ENCODE data around the gene PHLDA1.
"Not testable (repeated sequence)": the region's sequence is repeated elsewhere in the genome, so short reads cannot be mapped to it uniquely, and the experiment has no call there.

Gene PHLDA1

DNA sequence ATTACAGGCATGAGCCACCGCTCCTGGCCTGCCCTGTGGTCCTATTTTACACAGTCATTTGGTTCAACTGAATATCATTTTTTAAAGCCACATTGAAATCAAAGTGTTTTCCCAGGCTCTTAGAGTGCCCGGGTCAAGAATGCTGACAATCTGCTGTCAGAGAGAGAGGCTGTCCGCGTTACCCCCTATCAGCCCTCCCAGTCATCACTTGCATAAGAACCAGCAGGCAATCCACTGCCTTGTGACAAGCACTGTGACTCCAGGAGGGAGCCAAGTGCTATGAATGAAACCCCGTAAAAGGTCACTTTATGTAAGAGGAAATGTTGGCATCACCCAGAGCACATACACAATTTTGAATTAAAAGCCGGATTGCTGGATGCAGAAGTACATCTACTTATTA lies 13.5 kb downstream of the PHLDA1 start:
- DNase-seq = no peak

DNA sequence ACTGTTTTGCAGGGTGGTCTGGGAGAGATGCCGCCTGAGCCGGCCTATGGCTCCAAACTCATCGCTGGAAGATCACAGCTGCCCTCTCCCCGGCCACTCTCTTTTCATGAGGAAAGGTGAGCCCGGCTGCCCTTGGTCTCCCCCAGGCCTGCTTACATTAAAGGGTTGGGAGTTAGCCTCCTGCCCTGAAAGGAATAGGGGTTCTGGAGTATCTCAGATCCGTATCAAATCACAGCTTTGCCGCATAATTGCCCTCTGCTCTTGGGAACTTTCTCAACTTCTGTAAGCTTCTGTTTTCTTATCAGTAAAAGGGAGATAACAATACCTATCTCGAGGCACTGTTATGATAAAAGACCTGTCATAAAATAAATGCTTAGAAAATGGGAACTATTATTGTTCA lies 17.6 kb downstream of the PHLDA1 start:
- no peak for DNase-seq

DNA sequence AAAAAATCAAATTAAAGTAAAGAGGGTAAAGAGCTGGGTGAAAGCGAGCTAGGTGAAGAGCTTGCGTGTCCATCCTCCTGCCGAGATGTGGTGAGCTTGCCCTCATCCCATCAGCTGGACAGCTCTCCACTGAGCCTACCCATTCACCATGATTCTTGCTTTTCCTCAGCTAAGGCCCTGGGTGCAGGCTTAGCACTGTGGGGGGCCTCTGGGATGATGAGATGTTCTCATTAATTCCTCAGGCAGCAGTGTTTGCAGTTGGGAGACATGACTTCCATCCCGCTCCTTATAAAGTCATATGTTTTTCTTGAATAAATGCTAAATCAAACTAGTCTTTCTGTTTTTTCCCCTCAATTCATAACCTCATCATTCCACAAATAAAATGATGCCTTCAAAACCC lies 18.0 kb downstream of the PHLDA1 start:
- DNase-seq = no peak

DNA sequence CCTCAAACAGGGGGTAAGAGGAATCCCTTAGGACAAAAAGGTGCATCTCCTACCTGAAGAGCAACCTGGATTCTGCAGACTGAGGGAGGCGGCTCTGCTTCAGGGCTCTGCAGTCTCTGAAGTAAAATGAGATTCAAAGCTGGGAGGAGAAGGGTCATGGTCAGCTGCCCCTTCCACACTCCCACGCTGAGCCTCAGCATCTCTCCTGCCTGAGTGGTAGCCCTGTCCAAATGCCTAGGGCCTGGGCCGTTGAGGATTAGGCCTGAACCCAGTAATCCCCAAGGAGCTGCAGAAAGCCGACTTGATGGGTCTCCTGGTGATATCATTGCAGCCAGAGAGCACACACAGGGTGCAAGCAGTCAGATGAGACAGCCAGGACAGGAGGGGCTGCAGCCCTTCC lies 18.9 kb downstream of the PHLDA1 start:
- DNase-seq = no peak

DNA sequence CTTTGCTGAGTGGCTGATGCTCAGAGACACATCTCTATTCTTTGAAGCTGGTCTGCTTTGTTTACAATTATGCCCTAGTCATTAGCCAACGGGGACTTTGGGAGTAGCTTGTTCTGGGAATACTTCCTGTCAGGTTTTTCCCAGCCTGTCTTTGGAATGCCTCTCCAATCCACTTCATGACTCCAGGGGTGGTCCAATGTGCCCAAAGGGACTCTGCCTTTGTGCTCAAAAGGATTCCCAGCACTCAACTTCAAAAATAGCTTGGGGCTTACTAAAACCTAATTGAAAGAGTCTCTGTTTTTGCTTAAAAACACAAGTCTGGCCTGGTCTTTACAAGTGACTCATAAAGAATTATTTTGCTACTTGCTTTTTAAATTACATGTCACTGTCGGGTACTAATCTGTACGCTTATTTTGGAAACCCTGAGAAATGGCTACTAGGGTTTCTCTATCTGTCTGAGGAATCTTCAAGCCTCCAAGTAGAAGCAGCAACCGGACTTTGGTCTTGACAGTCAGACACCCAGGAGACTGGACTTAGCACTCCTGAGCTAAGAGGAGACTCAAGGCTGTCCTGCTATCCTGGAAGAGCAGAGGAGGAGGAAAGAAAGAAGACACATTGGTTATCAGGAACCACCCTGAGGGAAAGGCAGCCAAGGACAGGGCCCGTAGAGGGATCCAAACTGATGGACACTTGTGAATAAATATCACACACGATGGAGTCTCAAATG lies 20.7 kb downstream of the PHLDA1 start:
- no peak for DNase-seq

DNA sequence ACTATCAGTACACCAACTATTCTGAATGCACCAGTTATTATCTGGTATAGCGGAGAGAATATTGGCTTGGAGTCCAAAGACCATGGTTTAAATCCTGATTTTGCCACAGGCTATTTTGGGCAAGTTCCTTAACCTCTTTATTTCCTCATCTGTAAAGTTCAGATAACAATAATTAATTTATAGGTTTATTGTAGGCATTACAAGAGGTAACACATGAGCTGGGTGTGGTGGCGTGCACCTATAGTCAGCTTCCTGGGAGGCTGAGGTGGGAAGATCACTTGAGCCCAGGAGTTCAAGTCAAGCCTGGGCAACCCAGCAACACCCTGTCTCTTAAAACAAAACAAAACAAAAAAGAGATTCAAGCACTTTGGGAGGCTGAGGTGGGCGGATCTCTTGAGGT lies 23.1 kb downstream of the PHLDA1 start:
- DNase-seq = no peak

DNA sequence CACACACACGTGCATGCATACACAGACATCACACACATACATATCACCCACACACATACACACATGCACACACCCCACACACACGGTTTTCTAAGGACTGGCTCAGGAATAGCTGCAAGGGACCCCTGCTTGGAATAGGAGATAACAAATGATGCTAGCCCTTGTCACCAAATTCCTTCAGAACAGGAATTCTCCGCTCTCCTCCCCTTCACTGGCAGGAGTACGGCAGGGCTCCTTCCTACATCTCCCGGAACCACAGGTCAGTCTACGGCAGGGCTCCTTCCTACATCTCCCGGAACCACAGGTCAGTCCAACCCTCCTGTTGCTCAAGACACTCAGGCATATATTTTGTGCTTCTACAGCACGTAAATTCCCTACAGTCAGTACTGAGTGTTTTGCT lies 23.9 kb downstream of the PHLDA1 start:
- no peak for DNase-seq

DNA sequence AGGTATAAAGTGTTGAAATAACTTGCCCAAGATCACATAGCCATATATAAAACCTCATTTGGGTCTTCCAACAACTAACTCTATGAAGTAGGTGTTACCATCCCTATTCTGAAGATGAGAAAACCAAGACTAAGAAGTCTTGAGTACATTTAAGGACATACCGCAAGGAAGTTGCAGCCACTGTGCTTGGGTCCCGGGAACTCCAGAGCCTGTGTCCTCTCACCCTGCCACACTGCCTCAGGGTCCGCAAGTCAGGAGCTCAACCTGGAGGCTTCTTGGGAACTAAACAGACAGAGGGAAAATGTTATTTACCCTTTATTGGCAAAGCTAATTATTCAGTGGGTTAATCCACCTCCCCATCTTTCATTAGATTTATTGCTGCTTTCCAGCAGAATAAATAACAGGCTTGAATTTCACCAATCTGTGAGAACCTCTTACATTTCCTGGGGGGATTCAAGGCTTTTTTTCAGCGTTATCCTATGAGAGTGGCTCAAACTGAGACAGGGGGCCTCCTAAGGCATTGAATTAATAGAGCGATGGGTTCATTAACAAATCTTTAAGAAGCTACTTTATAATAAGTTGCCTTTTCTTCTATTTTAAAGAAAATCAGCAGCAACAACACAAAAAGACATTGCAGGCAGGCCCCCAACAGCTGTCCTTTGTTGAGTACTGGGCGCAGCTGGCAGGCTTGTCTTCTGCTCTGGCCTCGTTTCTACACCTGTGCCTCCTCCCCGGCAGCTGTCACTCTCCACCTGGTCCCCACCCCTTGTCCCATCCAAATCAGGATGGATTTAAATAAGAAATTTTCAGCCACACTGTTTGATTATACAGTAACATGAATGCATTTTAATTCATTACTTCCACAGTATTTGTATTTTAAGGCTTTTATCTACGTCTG lies 25.3 kb downstream of the PHLDA1 start:
- no peak for DNase-seq

DNA sequence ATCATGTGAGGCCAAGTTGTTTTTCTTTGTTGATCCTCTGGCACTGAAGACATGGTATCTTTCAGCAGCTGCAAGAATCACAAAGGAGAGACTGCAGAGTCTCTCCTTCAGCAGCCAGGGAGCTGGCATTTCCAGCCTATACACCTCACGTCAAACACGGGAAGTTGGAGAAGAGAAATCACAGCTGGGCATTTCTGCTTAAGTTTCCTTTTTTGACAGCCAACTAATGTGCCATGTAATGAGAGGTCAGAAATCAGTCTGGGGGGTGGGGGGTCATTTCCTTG lies 28.3 kb downstream of the PHLDA1 start:
- no peak for DNase-seq

DNA sequence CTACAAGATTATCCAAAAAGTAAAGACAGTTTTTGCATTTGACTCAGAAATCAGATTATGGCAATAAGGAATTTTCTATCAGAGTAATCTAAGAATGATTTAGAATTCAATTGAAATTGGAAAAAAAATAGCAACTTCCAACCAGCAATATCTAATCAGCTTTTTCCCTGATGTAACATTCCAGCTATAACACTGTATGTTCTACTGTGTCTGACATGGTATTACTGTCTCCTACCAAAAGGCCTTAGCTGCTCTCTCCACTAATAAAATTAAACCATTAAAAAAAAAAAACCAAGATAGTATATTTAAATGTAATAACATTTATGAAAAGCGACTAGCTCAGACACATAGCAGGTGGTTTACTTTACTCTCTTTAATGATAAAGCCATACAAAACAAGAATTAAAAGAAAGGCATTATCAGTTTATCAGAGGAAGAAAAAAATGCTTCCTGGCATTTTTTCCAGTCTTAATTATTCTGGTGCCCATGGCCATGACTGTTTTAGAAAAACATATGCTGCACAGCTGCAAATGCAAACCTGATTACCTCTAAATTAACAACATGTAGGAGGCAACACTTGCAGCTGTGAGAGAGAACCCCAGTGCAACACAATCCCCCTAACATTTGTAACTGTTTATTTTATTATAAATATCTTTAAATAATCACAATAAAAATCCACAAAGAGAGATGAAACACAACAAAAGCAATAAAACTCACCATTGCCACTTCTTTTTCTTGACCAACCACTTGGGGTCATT lies 28.8 kb downstream of the PHLDA1 start:
- DNase-seq = no peak

DNA sequence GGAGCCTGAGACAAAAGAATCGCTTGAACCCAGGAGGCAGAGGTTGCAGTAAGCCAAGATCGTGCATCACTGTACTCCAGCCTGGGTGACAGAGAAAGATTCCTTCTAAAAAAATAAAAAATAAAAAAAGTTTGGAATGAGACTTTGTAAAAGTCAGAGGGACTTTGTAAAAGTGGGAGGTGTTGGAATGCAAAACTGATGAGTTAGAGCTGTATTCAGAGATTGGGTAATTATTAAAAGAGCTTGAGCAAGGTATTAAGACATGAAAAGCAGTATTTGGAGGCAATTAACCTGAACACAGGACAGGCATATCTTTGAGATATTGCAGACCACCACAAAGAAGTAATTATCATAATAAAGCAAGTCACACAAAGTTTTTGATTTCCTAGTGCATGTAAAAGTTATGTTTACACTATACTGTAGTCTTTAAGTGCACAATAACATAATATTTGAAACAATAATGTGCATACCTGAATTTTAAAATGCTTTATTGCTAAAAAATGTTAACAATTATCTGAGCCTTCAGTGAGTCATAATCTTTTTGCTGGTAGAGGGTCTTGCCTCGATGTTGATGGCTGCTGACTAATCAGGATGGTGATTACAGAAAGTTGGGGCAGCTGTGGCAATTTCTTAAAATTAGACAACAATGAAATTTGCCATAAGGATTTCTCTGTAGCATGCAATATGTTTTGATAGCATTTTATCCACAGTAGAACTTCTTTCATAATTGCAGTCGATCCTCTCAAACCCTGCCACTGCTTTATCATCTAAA lies 33.1 kb downstream of the PHLDA1 start:
- no peak for DNase-seq

DNA sequence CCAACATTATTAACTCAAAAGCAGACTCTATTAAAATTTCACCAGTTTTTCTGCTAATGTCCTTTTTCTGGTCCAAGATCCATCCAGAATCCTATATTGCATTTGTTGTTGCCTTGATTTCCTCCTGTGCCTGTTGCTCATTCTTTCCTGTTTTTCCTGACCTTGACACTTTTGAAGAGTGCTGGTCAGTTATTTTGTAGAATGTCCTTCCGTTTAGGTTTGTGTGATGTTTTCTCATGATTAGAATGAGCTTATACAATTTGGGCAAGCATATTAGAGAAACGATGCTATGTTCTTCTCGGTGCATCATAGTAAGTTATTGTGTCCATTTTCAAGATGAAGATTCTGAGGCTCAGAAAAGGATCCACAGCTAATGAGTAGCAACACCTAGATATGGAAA lies 33.9 kb downstream of the PHLDA1 start:
- DNase-seq = no peak

DNA sequence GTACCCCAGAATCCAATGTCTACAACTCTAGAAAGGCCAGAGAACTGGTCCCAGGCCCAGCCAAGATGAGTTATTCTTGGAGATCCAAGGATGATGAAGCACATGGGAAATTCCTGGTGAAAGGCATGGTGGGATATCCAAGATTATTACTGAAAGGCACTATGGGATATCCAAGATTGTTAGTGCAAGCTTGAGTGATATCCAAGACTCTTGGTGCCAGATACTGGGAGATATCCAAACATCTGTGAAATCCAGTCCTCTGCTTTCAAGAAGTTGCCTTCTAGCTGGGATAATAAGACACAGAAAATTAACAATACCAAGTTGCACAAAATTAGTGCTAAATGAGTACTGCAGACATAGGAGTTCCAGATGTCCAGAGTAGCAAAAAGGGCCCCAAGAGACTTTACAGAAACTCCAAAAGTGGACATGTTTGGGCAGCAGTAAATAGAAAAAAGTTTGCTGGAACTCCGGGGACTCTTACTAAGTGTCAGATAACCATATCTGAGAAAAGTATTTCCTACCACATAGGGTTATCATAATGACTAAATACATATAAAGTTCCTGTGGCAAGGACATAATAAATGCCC lies 34.6 kb downstream of the PHLDA1 start:
- DNase-seq = no peak

DNA sequence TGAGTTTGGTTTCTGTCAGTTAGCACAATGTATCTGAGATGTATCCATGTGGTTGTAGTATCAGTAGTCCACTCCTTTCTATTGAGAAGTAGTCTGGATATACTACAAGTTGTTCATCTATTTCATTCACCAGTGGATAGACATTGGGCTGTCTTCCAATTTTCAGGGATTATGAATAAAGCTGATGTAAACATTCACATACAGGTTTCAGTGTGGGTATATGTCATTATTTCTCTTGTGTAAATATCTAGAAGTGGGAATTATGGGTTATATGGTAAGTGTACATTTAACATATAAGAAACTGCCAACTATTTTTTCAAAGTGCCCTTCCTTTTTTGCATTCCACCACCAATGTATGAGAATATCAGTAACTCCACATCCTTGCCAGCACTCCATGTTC lies 35.9 kb downstream of the PHLDA1 start:
- DNase-seq = no peak

DNA sequence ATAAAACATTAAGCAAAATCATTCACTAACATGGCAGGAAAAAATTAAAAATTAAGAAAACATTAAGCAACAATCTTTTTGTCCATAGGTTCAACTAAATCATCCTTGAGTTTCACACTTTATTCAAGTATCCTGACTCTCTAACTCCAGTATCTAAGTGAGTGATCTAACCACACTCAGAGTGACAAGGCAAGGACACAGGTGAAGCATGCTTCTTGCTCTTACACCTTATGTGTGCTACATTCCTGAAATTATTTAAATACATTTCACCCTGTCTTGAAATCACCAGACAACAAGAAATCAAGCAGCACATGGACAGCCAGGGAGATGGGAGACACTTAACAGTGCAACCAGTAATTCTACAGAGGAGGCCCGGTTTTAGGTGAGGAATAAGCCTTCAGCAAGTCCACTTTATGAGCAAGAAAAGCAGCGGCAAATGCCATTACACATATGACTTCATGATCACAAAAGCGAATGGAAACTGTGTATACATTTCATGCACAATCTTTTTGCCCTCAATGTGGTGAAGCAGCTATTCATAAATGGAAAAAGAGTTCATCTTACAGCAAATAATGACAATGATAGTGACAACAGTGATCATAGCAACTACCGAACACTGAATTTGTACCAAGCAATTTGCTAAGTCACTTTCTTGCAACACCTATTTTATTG lies 37.4 kb downstream of the PHLDA1 start:
- peak; percentile 46 to 63 for DNase-seq

DNA sequence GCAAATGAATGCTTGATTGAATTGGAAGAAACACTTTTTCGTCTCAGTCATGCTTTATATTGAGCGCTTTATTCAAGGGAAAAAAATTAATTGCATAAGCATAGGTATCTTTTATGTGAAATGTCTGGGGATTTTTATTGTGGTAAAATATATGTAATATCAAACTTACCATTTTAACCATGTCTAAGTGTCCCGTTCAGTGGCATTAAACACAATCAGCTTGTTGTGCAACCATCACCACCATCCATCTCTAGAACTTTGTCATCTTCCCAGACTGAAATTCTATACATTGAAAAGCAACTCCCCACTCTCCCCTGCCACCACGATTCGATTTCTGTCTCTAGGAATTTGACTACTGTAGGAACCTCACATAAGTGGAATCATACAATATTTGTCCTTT lies 39.8 kb downstream of the PHLDA1 start:
- no peak for DNase-seq

DNA sequence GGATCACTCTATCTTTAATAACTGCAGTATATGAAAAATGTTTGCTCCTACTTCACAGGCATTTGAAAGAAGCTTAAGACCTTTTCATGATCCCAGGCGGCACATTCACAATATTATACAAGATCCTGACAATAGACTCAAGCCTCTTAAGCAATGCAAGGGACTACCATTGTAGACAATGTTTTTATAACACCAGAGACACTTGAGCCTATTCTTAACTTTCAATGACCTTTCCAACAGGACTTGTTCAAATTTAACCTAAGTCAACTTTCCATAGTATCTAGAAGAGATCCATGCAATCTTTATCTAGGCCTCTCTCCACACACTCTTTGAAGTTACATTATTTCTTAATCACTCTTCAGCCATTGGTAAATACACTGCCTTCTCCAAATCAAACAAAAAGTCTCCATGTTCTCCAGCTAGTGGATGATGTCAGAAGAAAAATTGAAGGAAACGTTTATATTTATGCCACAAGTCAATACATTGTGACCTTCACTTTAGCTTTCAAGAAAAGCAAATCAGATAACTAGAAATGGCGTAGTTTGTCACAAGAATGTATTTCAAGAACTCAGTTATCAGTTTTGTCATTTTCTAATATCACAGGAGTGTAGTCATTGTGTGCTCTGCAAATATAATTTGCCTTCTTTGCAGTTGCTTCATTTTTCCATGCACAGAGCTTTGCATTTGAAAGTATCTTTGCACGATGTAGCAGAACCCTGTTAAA lies 41.2 kb downstream of the PHLDA1 start:
- no peak for DNase-seq

DNA sequence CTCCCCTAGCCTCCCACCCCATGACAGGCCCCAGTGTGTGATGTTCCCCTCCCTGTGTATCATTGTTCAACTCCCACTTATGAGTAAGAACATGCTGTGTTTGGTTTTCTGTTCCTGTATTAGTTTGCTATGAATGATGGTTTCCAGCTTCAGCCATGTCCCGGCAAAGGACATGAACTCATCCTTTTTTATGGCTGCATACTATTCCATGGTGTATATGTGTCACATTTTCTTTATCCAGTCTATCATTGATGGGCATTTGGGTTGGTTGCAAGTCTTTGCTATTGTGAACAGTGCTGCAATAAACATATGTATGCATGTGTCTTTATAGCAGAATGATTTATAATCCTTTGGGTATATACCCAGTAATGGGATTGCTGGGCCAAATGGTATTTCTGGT lies 43.9 kb downstream of the PHLDA1 start:
- DNase-seq = not testable (repeated sequence)

DNA sequence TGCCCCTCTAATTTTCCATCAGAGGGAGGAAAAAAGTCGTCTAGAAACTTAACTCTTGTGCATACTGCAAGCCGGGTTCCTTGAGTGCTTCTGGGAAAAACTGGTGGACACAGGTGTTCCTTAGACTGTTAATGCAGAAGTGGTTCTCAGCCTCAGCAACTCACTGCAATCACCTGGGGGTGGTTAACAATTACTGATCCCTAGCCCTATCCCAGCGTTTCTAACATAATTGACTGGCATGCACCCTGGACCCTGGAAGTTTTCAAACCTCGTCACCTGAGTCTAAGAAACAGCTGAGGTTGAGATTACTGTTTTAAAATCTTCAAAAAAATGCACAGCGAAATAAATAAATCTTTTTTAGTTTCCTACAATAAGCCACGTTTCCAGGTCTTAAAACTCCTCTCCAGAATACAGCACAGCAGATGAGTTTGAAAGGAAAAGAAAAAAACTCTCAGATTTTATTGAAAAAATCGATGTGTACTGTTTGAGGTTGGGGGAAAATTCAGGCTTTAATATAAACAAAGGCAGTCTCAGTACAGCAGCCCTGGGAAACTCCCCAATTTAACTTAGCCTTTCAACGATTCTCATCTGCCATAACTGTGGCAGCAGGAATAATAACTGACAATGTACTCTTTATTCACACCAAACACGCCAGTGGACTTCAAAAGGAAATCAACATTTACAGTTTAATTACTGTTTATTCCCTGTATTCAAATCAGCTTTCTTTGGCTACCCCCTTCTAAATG lies 45.4 kb downstream of the PHLDA1 start:
- DNase-seq = no peak

DNA sequence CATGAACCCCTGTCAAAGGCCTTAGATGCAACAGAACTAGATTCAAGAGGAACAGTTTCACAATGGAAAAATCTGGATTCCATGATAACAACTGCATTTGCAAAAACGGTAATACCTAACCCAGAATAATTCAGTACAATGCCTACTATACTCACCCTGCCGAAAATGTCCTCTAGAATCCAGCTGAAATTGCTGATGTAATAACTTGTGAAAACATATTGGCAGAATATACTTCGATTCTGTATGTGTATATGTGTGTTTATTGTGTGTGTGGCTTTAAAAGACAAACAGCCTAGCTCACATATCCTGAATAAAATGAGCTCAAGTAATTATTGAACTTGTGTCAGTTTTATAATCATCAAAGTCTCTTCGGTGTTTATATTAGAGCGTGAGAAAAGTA lies 46.0 kb downstream of the PHLDA1 start:
- no peak for DNase-seq
